D721Med (cell line): ENCODE results near the gene CFL2.

Source experiments
- DNase-seq: peaks from one replicate; pipeline ENCODE4 v3.0.0; 2011; ENCODE audit warnings: low spot score; ENCODE audit not compliant: insufficient read length
- FAIRE-seq: peaks from 2 replicates; lab custom pipeline; 2011; peaks lifted over from hg19 to GRCh38; lab: Jason Lieb, UNC
- TF ChIP-seq, protein P1 (sequence below): IDR thresholded peaks from 2 replicates; pipeline ENCODE4 v1.5.1; 2012; ENCODE audit warnings: mild to moderate bottlenecking, control low read depth; ENCODE audit not compliant: insufficient read depth; ENCODE audit errors: missing control alignments

CFL2 gene

GRCh38 chr14:34721129-34721528 lies 6.7 kb upstream of the CFL2 start:
- FAIRE-seq = no peak

DNA sequence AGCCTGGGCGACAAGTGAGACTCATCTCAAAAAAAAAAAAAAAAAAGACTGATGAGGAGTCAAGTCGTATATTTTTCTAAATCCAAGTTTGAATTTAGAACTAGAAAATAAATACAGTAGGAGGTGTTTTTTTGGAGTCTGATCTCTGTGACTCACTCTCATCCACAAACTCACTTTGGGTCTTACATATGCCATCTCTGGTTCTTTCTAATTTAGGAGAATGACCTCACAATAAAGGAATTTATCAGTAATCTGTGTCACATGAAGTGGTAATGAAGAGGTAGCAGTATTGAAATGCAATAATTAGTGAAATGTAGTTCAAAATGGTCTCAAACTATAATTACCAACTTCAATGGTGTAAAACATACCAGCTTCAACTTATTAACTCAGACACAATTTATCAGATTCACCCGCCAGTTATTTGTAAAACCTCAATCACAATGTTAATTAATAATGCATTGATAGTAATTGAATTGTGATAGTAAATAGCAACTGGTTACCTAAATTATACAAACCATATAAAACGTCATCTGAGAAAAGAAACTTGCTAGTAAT lies 4.4 kb upstream of the CFL2 start:
- DNase-seq (no peak), FAIRE-seq (no peak)
- TF ChIP-seq, protein P1, sequence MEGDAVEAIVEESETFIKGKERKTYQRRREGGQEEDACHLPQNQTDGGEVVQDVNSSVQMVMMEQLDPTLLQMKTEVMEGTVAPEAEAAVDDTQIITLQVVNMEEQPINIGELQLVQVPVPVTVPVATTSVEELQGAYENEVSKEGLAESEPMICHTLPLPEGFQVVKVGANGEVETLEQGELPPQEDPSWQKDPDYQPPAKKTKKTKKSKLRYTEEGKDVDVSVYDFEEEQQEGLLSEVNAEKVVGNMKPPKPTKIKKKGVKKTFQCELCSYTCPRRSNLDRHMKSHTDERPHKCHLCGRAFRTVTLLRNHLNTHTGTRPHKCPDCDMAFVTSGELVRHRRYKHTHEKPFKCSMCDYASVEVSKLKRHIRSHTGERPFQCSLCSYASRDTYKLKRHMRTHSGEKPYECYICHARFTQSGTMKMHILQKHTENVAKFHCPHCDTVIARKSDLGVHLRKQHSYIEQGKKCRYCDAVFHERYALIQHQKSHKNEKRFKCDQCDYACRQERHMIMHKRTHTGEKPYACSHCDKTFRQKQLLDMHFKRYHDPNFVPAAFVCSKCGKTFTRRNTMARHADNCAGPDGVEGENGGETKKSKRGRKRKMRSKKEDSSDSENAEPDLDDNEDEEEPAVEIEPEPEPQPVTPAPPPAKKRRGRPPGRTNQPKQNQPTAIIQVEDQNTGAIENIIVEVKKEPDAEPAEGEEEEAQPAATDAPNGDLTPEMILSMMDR = no peak

More at GRCh38 chr14:34721129-34721528, 6.7 kb upstream of the CFL2 start:
- TF ChIP-seq, protein P1 = no peak
- DNase-seq = no peak

DNA sequence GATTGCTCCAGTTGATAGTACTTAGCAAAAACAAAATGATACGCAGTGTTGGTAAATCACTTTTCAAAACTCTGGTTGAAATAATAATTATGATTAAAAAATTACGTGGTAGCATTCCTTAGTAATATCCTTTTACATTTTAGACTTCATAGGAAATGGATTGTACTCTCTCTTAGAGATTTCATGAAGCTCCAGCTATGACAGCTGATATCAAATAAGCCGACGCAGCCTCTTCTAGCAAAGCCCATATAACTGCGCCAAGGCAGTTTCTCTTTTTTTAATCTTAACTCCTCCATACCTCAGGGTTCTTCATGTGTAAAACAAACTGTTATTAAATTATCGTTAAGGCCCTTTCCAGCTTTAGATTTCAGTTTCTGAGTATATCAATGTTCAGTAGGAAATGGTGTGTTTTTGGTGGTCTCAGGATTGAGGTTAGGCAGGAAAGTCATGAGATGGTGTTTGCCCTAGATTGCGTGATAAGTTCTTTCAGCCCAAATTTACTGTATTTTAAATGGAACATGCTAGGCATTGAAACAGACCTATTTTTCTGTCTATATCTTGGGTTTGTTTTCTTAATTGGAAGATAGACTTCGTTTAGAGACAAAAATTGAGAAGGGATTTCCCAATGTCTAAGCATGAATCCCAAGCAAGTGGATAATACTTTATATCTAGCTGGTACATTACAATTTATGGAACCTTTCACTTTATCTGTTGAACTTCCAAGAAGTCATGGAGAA lies 902 bp upstream of the CFL2 start:
- FAIRE-seq (no peak), DNase-seq (no peak)
- TF ChIP-seq, protein P1 = no peak

DNA sequence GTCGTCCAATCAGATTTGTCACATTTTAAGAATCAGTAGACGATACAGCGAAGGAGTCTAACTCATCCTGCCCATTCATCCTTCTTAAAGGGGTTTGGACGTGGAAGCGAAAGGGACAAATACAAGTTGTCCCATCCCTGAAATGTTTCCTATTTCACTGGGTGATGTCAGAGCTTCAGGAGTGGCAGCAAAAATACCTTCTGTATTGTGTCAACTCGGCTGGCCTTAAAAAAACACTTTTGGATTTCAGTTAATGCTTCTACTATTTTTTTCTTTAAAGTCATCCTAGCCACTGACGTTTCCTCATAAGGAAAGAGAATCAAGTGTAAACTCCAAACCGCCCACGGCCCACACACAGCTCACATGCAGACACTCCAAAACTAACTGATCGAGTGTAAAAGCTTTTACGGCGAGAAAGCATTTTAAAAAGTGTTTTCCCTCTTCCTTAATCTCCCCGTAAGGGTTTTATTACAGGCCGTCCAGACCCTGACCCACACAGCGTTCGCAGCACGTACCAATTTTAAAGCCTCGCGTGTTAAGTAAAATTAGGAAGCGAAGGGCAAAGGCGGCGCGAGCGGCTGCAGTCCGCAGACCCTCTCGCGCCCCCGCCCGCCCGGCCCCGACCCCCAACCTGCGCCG lies 593 bp downstream of the CFL2 start:
- FAIRE-seq (no peak), DNase-seq (no peak)
- TF ChIP-seq, protein P1 = no peak

DNA sequence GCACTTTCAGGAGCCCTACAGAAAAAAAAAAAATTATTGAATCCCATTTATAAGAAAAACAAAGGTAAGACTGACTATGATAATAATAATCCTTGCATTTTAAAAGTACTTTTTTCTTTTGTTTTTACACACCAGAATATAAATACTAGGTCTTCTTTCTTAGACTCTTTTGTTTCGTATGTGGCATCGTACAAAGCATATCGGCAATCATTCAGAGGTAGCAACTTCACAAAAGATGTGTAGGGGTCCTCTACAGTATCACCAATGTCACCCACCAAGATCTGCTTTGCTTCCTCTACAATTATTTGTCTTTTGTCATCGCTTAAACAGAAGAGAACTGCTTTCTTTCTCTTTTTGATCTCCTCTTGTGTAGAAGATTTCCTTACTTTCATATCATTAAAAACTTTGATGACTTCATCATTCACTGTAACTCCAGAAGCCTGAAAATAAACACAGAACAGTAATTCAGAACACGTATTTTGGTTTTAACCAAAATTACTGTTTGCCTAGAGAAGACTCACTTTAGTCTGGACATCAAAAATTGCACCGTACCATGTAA lies 1.2 kb downstream of the CFL2 start:
- DNase-seq (no peak), FAIRE-seq (no peak)
- TF ChIP-seq, protein P1 = no peak

DNA sequence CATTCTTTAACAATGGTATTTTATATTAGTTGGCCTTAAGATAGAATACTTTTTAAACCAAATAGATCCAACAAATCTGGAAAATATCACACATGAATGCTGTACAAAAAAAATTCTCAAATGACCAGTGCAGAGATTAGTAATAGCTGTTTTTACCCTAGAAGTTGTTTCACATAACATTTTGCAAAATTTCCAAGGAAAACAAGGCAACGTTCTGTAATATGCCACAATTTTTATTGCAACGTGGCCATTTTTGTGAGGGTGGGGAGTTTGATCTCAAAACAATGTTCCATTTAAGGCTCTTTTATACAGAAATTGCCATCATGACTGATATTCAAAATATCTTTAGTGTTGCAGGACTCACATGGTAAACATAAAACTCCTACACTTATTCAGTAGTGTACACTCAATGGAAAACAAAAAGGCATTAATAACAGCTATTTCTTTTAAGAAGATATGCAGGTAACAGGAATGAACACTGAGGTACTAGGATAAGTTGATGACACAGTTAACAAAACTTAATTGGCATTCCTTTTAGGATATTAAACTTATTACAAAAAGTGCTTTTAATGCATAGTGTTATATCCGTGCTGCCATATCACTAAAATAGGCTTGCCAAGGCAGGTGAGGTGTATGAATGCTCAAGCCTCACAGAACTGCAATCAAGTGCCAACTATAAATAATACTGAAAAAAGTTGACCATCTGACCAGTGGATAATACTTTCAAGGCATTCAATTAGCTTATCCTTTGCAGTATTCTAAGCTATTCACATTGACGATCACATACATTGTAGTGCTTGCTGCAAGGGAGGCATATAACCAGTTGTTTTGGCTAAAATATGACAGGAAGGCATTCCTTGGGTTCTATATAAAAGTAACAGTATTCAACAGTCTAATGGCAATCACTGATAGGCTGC lies 2.3 kb downstream of the CFL2 start:
- TF ChIP-seq, protein P1 = no peak
- FAIRE-seq = no peak
- no peak for DNase-seq
